GM20431 (cell line): ENCODE data around the gene ASPG.

Source experiments
- in situ Hi-C: fragments of 300-500 bp; cut with MseI, MboI; formaldehyde crosslinking; loops from one replicate; pipeline ENCODE4 v1.15.0; 2020; ENCODE audit warnings: low sequenced_read_pairs; ENCODE audit not compliant: unreplicated experiment

Gene ASPG

GRCh38 chr14:104085032-104085888 lies at the start of gene ASPG:
Gene ASPG, plus strand, starts transcription at chr14:104085700. Its CDS starts 71 bp downstream, at chr14:104085771.
- in situ Hi-C loops = no loop called here

- in situ Hi-C loops = no loop called here
Measured at GRCh38 chr14:104036212-104036611, 49.3 kb upstream of the ASPG start.

GRCh38 chr14:104037074-104037473 lies 48.4 kb upstream of the ASPG start:
- in situ Hi-C loops = no loop called here

GRCh38 chr14:104037903-104038302 lies 47.6 kb upstream of the ASPG start:
- in situ Hi-C loops = no loop called here

GRCh38 chr14:104039214-104039613 lies 46.3 kb upstream of the ASPG start:
- in situ Hi-C loops = no loop called here

- in situ Hi-C loops = no loop called here
Measured at GRCh38 chr14:104040539-104040938, 45.0 kb upstream of the ASPG start.

GRCh38 chr14:104041430-104042104 lies 43.9 kb upstream of the ASPG start:
- in situ Hi-C loops = no loop called here

GRCh38 chr14:104044016-104044415 lies 41.5 kb upstream of the ASPG start:
- in situ Hi-C loops = no loop called here

- in situ Hi-C loops = no loop called here
Measured at GRCh38 chr14:104047761-104048160, 37.7 kb upstream of the ASPG start.

GRCh38 chr14:104048758-104049507 lies 36.6 kb upstream of the ASPG start:
- in situ Hi-C loops = no loop called here

- in situ Hi-C loops = no loop called here
Measured at GRCh38 chr14:104049576-104050240, 35.8 kb upstream of the ASPG start.

GRCh38 chr14:104051092-104051813 lies 34.2 kb upstream of the ASPG start:
- in situ Hi-C loops = no loop called here

GRCh38 chr14:104054222-104054905 lies 31.1 kb upstream of the ASPG start:
- in situ Hi-C loops = no loop called here

GRCh38 chr14:104062281-104062680 lies 23.2 kb upstream of the ASPG start:
- in situ Hi-C loops = no loop called here

GRCh38 chr14:104064003-104064402 lies 21.5 kb upstream of the ASPG start:
- in situ Hi-C loops = no loop called here

GRCh38 chr14:104066279-104066678 lies 19.2 kb upstream of the ASPG start:
- in situ Hi-C loops = no loop called here

- in situ Hi-C loops = no loop called here
Measured at GRCh38 chr14:104066719-104067295, 18.7 kb upstream of the ASPG start.

- in situ Hi-C loops = no loop called here
Measured at GRCh38 chr14:104069541-104069940, 16.0 kb upstream of the ASPG start.

GRCh38 chr14:104072586-104072985 lies 12.9 kb upstream of the ASPG start:
- in situ Hi-C loops = no loop called here
